ENCODE measurements around the gene CLK2.
"Not testable (repeated sequence)": the region's sequence is repeated elsewhere in the genome, so short reads cannot be mapped to it uniquely, and the experiment has no call there.

CLK2 gene

GRCh38 chr1:155214702-155215101 is 58.6 kb downstream of the CLK2 start:
- DNase-seq: not testable (repeated sequence)
